Measurements from ENCODE around the gene TFDP1.

DNA sequence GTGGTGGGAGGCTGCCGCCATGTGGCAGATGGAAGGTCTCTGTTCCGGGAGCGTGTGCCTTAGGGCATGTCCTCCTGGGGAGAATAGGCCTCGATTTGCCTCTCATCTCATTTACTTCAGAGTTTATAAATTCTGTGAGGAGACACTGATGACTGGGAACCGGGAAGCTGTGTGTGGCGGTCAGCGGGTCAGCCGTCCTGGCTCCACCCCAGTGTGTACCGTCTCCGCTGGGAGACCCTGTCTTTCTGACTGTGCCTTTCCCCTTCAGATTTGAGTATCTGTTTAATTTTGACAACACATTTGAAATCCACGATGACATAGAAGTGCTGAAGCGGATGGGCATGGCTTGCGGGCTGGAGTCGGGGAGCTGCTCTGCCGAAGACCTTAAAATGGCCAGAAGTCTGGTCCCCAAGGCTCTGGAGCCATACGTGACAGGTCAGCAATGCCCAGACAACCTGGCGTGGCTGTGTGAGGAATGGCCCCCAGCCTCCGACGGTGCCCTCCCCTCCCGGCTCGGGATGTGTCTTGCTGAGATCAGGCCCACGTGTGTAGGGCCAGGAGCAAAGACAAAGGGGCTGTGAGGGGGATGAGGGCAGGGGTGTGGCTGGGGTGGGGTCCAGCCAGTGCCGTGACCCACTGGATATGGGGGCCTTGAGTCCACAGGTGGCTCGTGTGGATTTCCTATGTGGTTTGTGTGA lies 51.9 kb downstream of the TFDP1 start:
- no peak for TF ChIP-seq POLR2A (IDR thresholded peaks at IDR 0.05)
- TF ChIP-seq CTCF (IDR thresholded peaks at IDR 0.05) = no peak

Data from transverse colon (tissue), 3 donors.